H1 (cell line): ENCODE data around the gene COL12A1. TPM values are rescaled to one million over a fixed set of nuclear protein-coding genes. Genes with fewer than 3 reads are reported as not detected.

Experiments
- CTCF ChIA-PET: fragments of 300-600 bp; sonication (Branson Sonifier 250); formaldehyde crosslinking; loops from one replicate; lab custom pipeline; 2021; ENCODE audit not compliant: partially characterized antibody; lab: Charles Lee
- POLR2A ChIA-PET: fragments of 300-600 bp; sonication (Branson Sonifier 250); formaldehyde crosslinking; loops from one replicate; lab custom pipeline; 2021; ENCODE audit warnings: inconsistent platforms; ENCODE audit not compliant: partially characterized antibody; lab: Charles Lee
- DNase-seq, 2 experiments: peaks; one replicate each; pipeline versions ENCODE4 v3.0.0 to v3.0.0-alpha.2; 2010 to 2022; ENCODE audit warnings: low spot score in 2 of 2, low read depth in 1 of 2, mixed read lengths in 1 of 2
- FAIRE-seq: peaks from 2 replicates; lab custom pipeline; 2011; peaks lifted over from hg19 to GRCh38; lab: Jason Lieb, UNC
- H2AFZ ChIP-seq: 2 replicates; pipeline ENCODE4 v1.8.1; 2012; ENCODE audit warnings: low read length, inconsistent platforms
- H2AK5ac ChIP-seq: 2 replicates; pipeline ENCODE4 v1.6.1; 2013; ENCODE audit warnings: low read depth, low read length
- H2BK120ac ChIP-seq: replicated peaks from 2 replicates; pipeline ENCODE3; 2013; ENCODE audit warnings: low read depth, low read length, inconsistent platforms
- H2BK12ac ChIP-seq: 2 replicates; pipeline ENCODE4 v1.6.1; 2013; ENCODE audit warnings: low read depth, low read length
- H2BK15ac ChIP-seq: 2 replicates; pipeline ENCODE4 v1.6.1; 2013; ENCODE audit warnings: low read length
- H2BK20ac ChIP-seq: 2 replicates; pipeline ENCODE4 v1.6.1; 2013; ENCODE audit warnings: low read length
- H2BK5ac ChIP-seq: 2 replicates; pipeline ENCODE4 v1.6.1; 2013; ENCODE audit warnings: low read depth, low read length
- H3K14ac ChIP-seq: 2 replicates; pipeline ENCODE4 v1.6.1; 2013; ENCODE audit warnings: inconsistent platforms; ENCODE audit not compliant: insufficient read length
- H3K18ac ChIP-seq: 2 replicates; pipeline ENCODE4 v1.6.1; 2013; ENCODE audit warnings: low read length; ENCODE audit errors: extremely low read depth
- H3K23ac ChIP-seq: 2 replicates; pipeline ENCODE4 v1.6.1; 2013; ENCODE audit warnings: inconsistent platforms; ENCODE audit not compliant: insufficient read length
- H3K23me2 ChIP-seq: 2 replicates; pipeline ENCODE4 v1.6.1; 2013; ENCODE audit warnings: low read depth, low read length
- H3K27ac ChIP-seq: 2 replicates; pipeline ENCODE4 v1.6.1; 2011; ENCODE audit warnings: low read depth, low read length, inconsistent platforms
- H3K27me3 ChIP-seq, 4 experiments: replicated peaks in 1 of 4; 1 replicate in 1 of 4; 2 replicates in 3 of 4; pipeline versions ENCODE4 v1.6.1 to v1.8.1; 2011 to 2013; ENCODE audit warnings: low read length in 3 of 4, mild to moderate bottlenecking in 3 of 4, inconsistent platforms in 2 of 4, mixed read lengths in 2 of 4, moderate library complexity in 1 of 4; ENCODE audit not compliant: control insufficient read depth in 3 of 4, insufficient read depth in 3 of 4; ENCODE audit errors: extremely low read depth in 1 of 4
- H3K36me3 ChIP-seq, 4 experiments: 2 replicates each; pipeline versions ENCODE4 v1.6.1 to v1.8.1; 2011 to 2013; ENCODE audit warnings: mild to moderate bottlenecking in 4 of 4, low read length in 3 of 4, moderate library complexity in 2 of 4, control low read depth in 1 of 4, inconsistent platforms in 1 of 4; ENCODE audit not compliant: insufficient read depth in 4 of 4, control insufficient read depth in 2 of 4
- H3K4ac ChIP-seq: replicated peaks from 2 replicates; pipeline ENCODE3; 2013; ENCODE audit warnings: low read length, low read depth, mixed read lengths, inconsistent platforms; ENCODE audit not compliant: insufficient read length
- H3K4me1 ChIP-seq, 4 experiments: replicated peaks in 1 of 4; 1 replicate in 1 of 4; 2 replicates in 3 of 4; pipeline versions ENCODE4 v1.6.1 to v1.8.1; 2011 to 2013; ENCODE audit warnings: low read length in 3 of 4, inconsistent platforms in 2 of 4, mixed read lengths in 1 of 4; ENCODE audit not compliant: insufficient read depth in 4 of 4, control insufficient read depth in 3 of 4
- H3K4me2 ChIP-seq, 2 experiments: 2 replicates each; pipeline versions ENCODE4 v1.6.1 to v1.8.1; 2011 to 2013; ENCODE audit warnings: low read depth in 2 of 2, low read length in 2 of 2, control low read depth in 1 of 2, inconsistent platforms in 1 of 2, mild to moderate bottlenecking in 1 of 2; ENCODE audit not compliant: insufficient read depth in 1 of 2
- H3K4me3 ChIP-seq, 4 experiments: fragments of 200-600, 300-600 bp in 1 of 4; sonication (generic), shearing (Covaris generic), sonication (Bioruptor Twin) in 1 of 4; 2 replicates each; pipeline versions ENCODE4 v1.5.1 to v1.8.1; 2011 to 2016; ENCODE audit warnings: low read length in 4 of 4, low read depth in 3 of 4, control low read depth in 2 of 4, inconsistent platforms in 2 of 4, mild to moderate bottlenecking in 2 of 4, mixed read lengths in 1 of 4, moderate library complexity in 1 of 4; ENCODE audit not compliant: insufficient read depth in 2 of 4; ENCODE audit errors: extremely low read depth in 1 of 4
- H3K56ac ChIP-seq: replicated peaks from 2 replicates; pipeline ENCODE3; 2013; ENCODE audit warnings: low read depth, mild to moderate bottlenecking, mixed read lengths, low read length, inconsistent platforms; ENCODE audit not compliant: insufficient read length
- H3K79me1 ChIP-seq: 2 replicates; pipeline ENCODE4 v1.6.1; 2013; ENCODE audit warnings: low read depth, low read length, control low read depth
- H3K79me2 ChIP-seq, 2 experiments: 2 replicates each; pipeline versions ENCODE4 v1.6.1 to v1.8.1; 2012 to 2013; ENCODE audit warnings: low read length in 2 of 2, mild to moderate bottlenecking in 2 of 2, inconsistent platforms in 1 of 2; ENCODE audit not compliant: insufficient read depth in 2 of 2, control insufficient read depth in 1 of 2
- H3K9ac ChIP-seq, 4 experiments: replicated peaks in 1 of 4; 1 replicate in 1 of 4; 2 replicates in 3 of 4; pipeline versions ENCODE4 v1.6.1 to v1.8.1; 2011 to 2013; ENCODE audit warnings: low read depth in 3 of 4, low read length in 3 of 4, control low read depth in 2 of 4, mild to moderate bottlenecking in 2 of 4, moderate library complexity in 2 of 4, inconsistent platforms in 1 of 4; ENCODE audit errors: extremely low read depth in 1 of 4
- H3K9me3 ChIP-seq, 2 experiments: 2 replicates each; pipeline versions ENCODE4 v1.6.1 to v1.8.1; 2012 to 2013; ENCODE audit warnings: mild to moderate bottlenecking in 2 of 2, moderate library complexity in 2 of 2, control low read depth in 1 of 2, inconsistent platforms in 1 of 2, low read depth in 1 of 2, low read length in 1 of 2, mixed read lengths in 1 of 2; ENCODE audit not compliant: insufficient read depth in 2 of 2
- H4K20me1 ChIP-seq, 2 experiments: replicated peaks in 1 of 2; 2 replicates each; pipeline versions ENCODE3 to v1.8.1; 2011 to 2013; ENCODE audit warnings: inconsistent platforms in 2 of 2, low read length in 2 of 2, mild to moderate bottlenecking in 1 of 2; ENCODE audit not compliant: insufficient read depth in 2 of 2, control insufficient read depth in 1 of 2
- H4K5ac ChIP-seq: 2 replicates; pipeline ENCODE4 v1.6.1; 2013; ENCODE audit warnings: low read length, low read depth, mixed read lengths, inconsistent platforms; ENCODE audit not compliant: insufficient read length
- H4K8ac ChIP-seq: 2 replicates; pipeline ENCODE4 v1.8.0; 2013; ENCODE audit warnings: mild to moderate bottlenecking, moderate library complexity, low read length, inconsistent platforms; ENCODE audit not compliant: insufficient read depth; ENCODE audit errors: extremely low read depth
- H4K91ac ChIP-seq: replicated peaks from 2 replicates; pipeline ENCODE3; 2013; ENCODE audit warnings: low read length, mixed read lengths, inconsistent platforms; ENCODE audit not compliant: insufficient read length
- BACH1 ChIP-seq: IDR thresholded peaks from 2 replicates; pipeline ENCODE4 v1.6.1; 2012; ENCODE audit warnings: low read length, improper control_type of control experiment
- CBX8 ChIP-seq: fragments of 300-800, 300-1000 bp; sonication (generic); IDR thresholded peaks from 2 replicates; pipeline ENCODE4 v1.7.1; 2016; ENCODE audit warnings: low read depth, low read length, borderline replicate concordance
- CEBPB ChIP-seq: IDR thresholded peaks from 2 replicates; pipeline ENCODE4 v1.6.1; 2012; ENCODE audit warnings: low read depth, low read length
- CHD2 ChIP-seq: IDR thresholded peaks from 2 replicates; pipeline ENCODE4 v1.6.1; 2012; ENCODE audit warnings: low read length, improper control_type of control experiment
- HDAC2 ChIP-seq, 2 experiments: fragments of 300-600 bp in 1 of 2; sonication (generic) in 1 of 2; IDR thresholded peaks; 2 replicates each; pipeline ENCODE4 v1.6.1; 2011 to 2012; ENCODE audit warnings: low read depth in 2 of 2, low read length in 2 of 2, mild to moderate bottlenecking in 2 of 2, moderate library complexity in 2 of 2, borderline replicate concordance in 1 of 2, inconsistent platforms in 1 of 2
- HDAC6 ChIP-seq: IDR thresholded peaks from one replicate; pipeline ENCODE4 v1.7.1; 2012; ENCODE audit warnings: low read depth, mild to moderate bottlenecking, inconsistent platforms, low read length, moderate library complexity
- RNF2 ChIP-seq: fragments of 200-900, 300-1000 bp; sonication (generic); IDR thresholded peaks from 2 replicates; pipeline ENCODE4 v1.7.1; 2016; ENCODE audit warnings: borderline replicate concordance, low read depth, mild to moderate bottlenecking, antibody characterized with exemption, low read length; ENCODE audit not compliant: poor library complexity, severe bottlenecking; ENCODE audit errors: missing control alignments
- WGBS, 2 experiments: shearing (Covaris generic) in 1 of 2; methylation state at CpG; one replicate each; pipeline versions ENCODE4 v1.1.6 to v1.1.7; 2013 to 2015; ENCODE audit warnings: low lambda C conversion rate in 2 of 2, mixed read lengths in 2 of 2, inconsistent platforms in 1 of 2, low coverage in 1 of 2, missing lambda C conversion rate in 1 of 2; ENCODE audit not compliant: insufficient replicate concordance in 2 of 2, insufficient coverage in 1 of 2, insufficient read length in 1 of 2; ENCODE audit errors: extremely low coverage in 1 of 2, missing lambda C conversion rate in 1 of 2; 5-methylcytosine and 5-hydroxymethylcytosine counted together
- polyA plus RNA-seq, 7 experiments: library from polyadenylated mRNA; depleted of rRNA in 3 of 7; stranded (reverse) in 5 of 7; unstranded in 2 of 7; fragments of >200 nt in 5 of 7; fragments of 200-250 nt in 2 of 7; gene quantifications; 1 replicate in 5 of 7; 2 replicates in 1 of 7; 4 replicates in 1 of 7; pipeline versions ENCODE4 v1.2.1 to v1.2.3, GENCODE V29; 2011 to 2013; ENCODE audit warnings: missing spikeins in 2 of 7, mixed read lengths in 2 of 7
- total RNA-seq: library from RNA; stranded (reverse); fragmentation: NEBNext Ultra II Directional; extraction: Animal tissue kit (Norgen Biotek cat#: 25700); gene quantifications from 2 replicates; pipeline ENCODE4 v1.2.1, GENCODE V29; 2021
- TF ChIP-seq, protein P1 (sequence below): IDR thresholded peaks from 2 replicates; pipeline ENCODE4 v1.6.1; 2012; ENCODE audit warnings: inconsistent platforms
- TF ChIP-seq, protein P2 (sequence below): IDR thresholded peaks from 2 replicates; pipeline ENCODE4 v1.6.1; 2011; ENCODE audit warnings: low read depth, mild to moderate bottlenecking, low read length; ENCODE audit not compliant: insufficient read depth

COL12A1 gene
- total and polyA plus RNA-seq, 2 of the 8 experiments (the other 6 are each of a cell fraction or from before 2014, with no cell fraction given), result 1.4 to 4.7 TPM

DNA sequence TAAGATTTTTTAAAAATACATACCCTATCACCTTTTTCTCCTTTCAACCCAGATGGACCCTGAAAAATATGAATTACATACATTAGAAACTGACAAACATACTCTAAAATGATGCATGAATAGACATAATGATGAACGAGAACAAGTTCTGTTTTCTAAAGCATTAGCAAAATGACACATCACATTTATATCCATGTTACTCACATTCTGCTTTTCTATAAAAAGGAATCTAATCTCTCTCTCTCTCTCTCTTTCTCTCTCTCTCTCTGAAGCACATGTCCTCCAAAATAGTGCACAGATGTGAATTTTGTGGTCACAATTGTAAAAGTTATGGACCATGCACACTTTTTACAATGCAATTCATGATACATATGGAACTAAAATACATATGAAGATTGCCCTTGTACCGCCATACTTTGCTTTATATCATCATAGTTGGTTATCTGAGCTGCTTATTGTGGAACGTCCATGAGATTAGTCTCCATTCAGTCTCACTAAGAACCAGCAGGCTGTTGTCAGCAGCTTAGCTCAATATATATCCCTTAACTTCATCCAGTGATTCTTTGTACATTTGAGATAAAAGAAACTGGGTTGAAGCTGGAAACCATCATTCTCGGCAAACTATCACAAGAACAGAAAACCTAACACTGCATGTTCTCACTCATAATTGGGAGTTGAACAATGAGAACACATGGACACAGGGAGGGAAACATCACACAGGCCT is 114.2 kb downstream of the COL12A1 start:
- Histone ChIP-seq H2BK5ac (no peak overlapping the region), H3K23ac (no peak overlapping the region), H3K27me3 (peaks cover 0 to 1% (median 0%) of the 10 kb centered on the region in 4 experiments; a peak in 1 of 7 replicates), H3K56ac (no peak overlapping the region), H4K5ac (no peak overlapping the region), H3K79me2 (no peaks in the 10 kb centered on the region), H3K27ac (no peak overlapping the region), H3K9ac (no peak overlapping the region), H2BK15ac (no peak overlapping the region), H4K8ac (no peak overlapping the region), H2BK120ac (no peak overlapping the region), H3K4me2 (no peak overlapping the region), H4K20me1 (no peaks in the 10 kb centered on the region), H3K14ac (no peak overlapping the region), H3K4me3 (no peak overlapping the region), H3K23me2 (no peaks in the 10 kb centered on the region), H3K18ac (no peak overlapping the region), H2AFZ (no peak overlapping the region), H2BK20ac (no peak overlapping the region), H3K79me1 (no peaks in the 10 kb centered on the region), H4K91ac (no peak overlapping the region), H3K9me3 (no peaks in the 10 kb centered on the region), H2AK5ac (no peak overlapping the region), H3K36me3 (no peaks in the 10 kb centered on the region), H3K4me1 (no peaks in the 10 kb centered on the region; a peak in 1 of 7 replicates), H3K4ac (no peak overlapping the region), H2BK12ac (no peak overlapping the region)
- 87% methylated on average over 4 of the region's 4 CpGs; no CpG with 5 or more reads in 1 of the 2 experiments for WGBS, 2 experiments
- ChIA-PET POLR2A (no interaction called here), CTCF (interaction anchor here (1.1 kb wide), 1 partner anchor 10 kb away, joined by 4 read pairs; no protein-coding TSS in a partner anchor)
- TF ChIP-seq HDAC6 (no peak), BACH1 (no peak), HDAC2 (IDR thresholded peaks at IDR 0.05; ENCODE audit: borderline replicate concordance in 1 of 2, low read depth in 2 of 2, low read length in 2 of 2) (no peak), CEBPB (no peak), CHD2 (no peak), CBX8 (no peak), RNF2 (no peak)
- TF ChIP-seq, protein P1, sequence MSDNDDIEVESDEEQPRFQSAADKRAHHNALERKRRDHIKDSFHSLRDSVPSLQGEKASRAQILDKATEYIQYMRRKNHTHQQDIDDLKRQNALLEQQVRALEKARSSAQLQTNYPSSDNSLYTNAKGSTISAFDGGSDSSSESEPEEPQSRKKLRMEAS, result no peak
- TF ChIP-seq, protein P2, sequence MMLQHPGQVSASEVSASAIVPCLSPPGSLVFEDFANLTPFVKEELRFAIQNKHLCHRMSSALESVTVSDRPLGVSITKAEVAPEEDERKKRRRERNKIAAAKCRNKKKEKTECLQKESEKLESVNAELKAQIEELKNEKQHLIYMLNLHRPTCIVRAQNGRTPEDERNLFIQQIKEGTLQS, result no peak
- FAIRE-seq (no peak), DNase-seq (no peak)
